ENCODE data around the gene EVPLL. TPM values are rescaled to one million over a fixed set of nuclear protein-coding genes. Genes with fewer than 3 reads are reported as not detected.
A peak's percentile ranks its signal among the peaks of the same experiment; 100 is the strongest.

The EVPLL gene
- polyA plus RNA-seq, 1 of the 3 experiments (the other 2 are of a cell fraction): not detected

GRCh38 chr17:18363101-18364049 lies 14.2 kb upstream of the EVPLL start, which contains the start of gene SHMT1:
SHMT1 (minus strand) TSS chr17:18363550; CDS start chr17:18355981, 7,569 bp downstream.
- Histone ChIP-seq H3K4me2 (peak within 1 kb of the TSS; percentile 95), H3K27ac (ENCODE audit: low read depth in 2 of 2, low read length in 1 of 2) (no peak within 1 kb of the TSS; a peak in 1 of 4 replicates), H3K36me3 (replicated peaks in 1 of 2; ENCODE audit: control insufficient read depth in 1 of 2, insufficient read depth in 2 of 2, low read length in 1 of 2) (no peaks in the 10 kb centered on the region), H3K4me1 (ENCODE audit: control insufficient read depth in 1 of 2, insufficient read depth in 2 of 2, low read depth in 1 of 2, low read length in 1 of 2) (peaks cover 4 to 8% of the 10 kb centered on the region in 2 experiments; a peak in 1 of 4 replicates), H3F3A (replicated peaks; ENCODE audit: insufficient read depth) (peaks cover 4% of the 10 kb centered on the region), H3K4me3 (ENCODE audit: low read depth in 2 of 2, low read length in 1 of 2) (peak within 1 kb of the TSS; percentile 64 to 87), H3K9me3 (no peaks in the 10 kb centered on the region), H2AFZ (ENCODE audit: low read depth) (peak within 1 kb of the TSS; percentile 91), H3K27me3 (ENCODE audit: insufficient read depth) (no peaks in the 10 kb centered on the region), H3K79me2 (ENCODE audit: insufficient read depth) (peaks cover 21% of the 10 kb centered on the region; the same call in 1 of the 2 replicates), H3K9ac (peak within 1 kb of the TSS; percentile 69), H3K9me2 (no peaks in the 10 kb centered on the region), H4K20me1 (ENCODE audit: insufficient read depth) (no peaks in the 10 kb centered on the region)
- 5% methylated on average over 24 of the region's 76 CpGs for WGBS (ENCODE audit: low lambda C conversion rate)
- peak; percentile 98 for DNase-seq
- ChIA-PET CTCF (interaction anchor here (1.5 kb wide), 1 partner anchor 43 kb away, joined by 6 read pairs; no protein-coding TSS in a partner anchor), POLR2A (interaction anchor here (0.6 to 0.7 kb wide), 2 partner anchors 26 to 53 kb away, joined by 3 read pairs; no protein-coding TSS in a partner anchor)
- TF ChIP-seq MXI1 (IDR thresholded peaks at IDR 0.05; ENCODE audit: low read depth, low read length) (peak; percentile 93), GABPA (IDR thresholded peaks at IDR 0.05; ENCODE audit: low read depth) (no peak), RFX5 (IDR thresholded peaks at IDR 0.05; ENCODE audit: low read length) (peak; percentile 89), YY1 (IDR thresholded peaks at IDR 0.05; ENCODE audit: low read depth) (no peak), POLR2AphosphoS5 (IDR thresholded peaks at IDR 0.05; ENCODE audit: low read depth, low read length) (peak; percentile 51; the same call in 1 of the 2 replicates), NFIC (IDR thresholded peaks at IDR 0.05; ENCODE audit: borderline replicate concordance) (no peak), USF2 (IDR thresholded peaks at IDR 0.05; ENCODE audit: borderline replicate concordance, low read depth, low read length) (no peak), TAF1 (IDR thresholded peaks at IDR 0.05; ENCODE audit: borderline replicate concordance, low read depth, low read length) (peak; percentile 20; the same call in 1 of the 2 replicates), ELF1 (IDR thresholded peaks at IDR 0.05) (no peak), NRF1 (IDR thresholded peaks at IDR 0.05; ENCODE audit: low read depth, low read length) (peak; percentile 76), PBX3 (IDR thresholded peaks at IDR 0.05) (no peak), SMC3 (IDR thresholded peaks at IDR 0.05; ENCODE audit: low read depth, low read length) (no peak), TCF12 (IDR thresholded peaks at IDR 0.05) (no peak), FOXM1 (IDR thresholded peaks at IDR 0.05; ENCODE audit: low read depth) (no peak), RXRA (IDR thresholded peaks at IDR 0.05; ENCODE audit: borderline replicate concordance, low read depth) (no peak), MEF2A (IDR thresholded peaks at IDR 0.05; ENCODE audit: borderline replicate concordance, low read depth) (no peak), EZH2phosphoT487 (IDR thresholded peaks at IDR 0.05; ENCODE audit: borderline replicate concordance, low read depth) (no peak), GATA2 (CRISPR knock-in tag; IDR thresholded peaks at IDR 0.05) (no peak), RAD21 (IDR thresholded peaks at IDR 0.05; ENCODE audit: low read length) (no peak), RCOR1 (IDR thresholded peaks at IDR 0.05; ENCODE audit: low read length) (no peak), FOSL2 (IDR thresholded peaks at IDR 0.05; ENCODE audit: borderline replicate concordance, low read depth) (no peak)
- TF ChIP-seq, protein P1, sequence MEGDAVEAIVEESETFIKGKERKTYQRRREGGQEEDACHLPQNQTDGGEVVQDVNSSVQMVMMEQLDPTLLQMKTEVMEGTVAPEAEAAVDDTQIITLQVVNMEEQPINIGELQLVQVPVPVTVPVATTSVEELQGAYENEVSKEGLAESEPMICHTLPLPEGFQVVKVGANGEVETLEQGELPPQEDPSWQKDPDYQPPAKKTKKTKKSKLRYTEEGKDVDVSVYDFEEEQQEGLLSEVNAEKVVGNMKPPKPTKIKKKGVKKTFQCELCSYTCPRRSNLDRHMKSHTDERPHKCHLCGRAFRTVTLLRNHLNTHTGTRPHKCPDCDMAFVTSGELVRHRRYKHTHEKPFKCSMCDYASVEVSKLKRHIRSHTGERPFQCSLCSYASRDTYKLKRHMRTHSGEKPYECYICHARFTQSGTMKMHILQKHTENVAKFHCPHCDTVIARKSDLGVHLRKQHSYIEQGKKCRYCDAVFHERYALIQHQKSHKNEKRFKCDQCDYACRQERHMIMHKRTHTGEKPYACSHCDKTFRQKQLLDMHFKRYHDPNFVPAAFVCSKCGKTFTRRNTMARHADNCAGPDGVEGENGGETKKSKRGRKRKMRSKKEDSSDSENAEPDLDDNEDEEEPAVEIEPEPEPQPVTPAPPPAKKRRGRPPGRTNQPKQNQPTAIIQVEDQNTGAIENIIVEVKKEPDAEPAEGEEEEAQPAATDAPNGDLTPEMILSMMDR (IDR thresholded peaks at IDR 0.05): no peak
- TF ChIP-seq, protein P2, sequence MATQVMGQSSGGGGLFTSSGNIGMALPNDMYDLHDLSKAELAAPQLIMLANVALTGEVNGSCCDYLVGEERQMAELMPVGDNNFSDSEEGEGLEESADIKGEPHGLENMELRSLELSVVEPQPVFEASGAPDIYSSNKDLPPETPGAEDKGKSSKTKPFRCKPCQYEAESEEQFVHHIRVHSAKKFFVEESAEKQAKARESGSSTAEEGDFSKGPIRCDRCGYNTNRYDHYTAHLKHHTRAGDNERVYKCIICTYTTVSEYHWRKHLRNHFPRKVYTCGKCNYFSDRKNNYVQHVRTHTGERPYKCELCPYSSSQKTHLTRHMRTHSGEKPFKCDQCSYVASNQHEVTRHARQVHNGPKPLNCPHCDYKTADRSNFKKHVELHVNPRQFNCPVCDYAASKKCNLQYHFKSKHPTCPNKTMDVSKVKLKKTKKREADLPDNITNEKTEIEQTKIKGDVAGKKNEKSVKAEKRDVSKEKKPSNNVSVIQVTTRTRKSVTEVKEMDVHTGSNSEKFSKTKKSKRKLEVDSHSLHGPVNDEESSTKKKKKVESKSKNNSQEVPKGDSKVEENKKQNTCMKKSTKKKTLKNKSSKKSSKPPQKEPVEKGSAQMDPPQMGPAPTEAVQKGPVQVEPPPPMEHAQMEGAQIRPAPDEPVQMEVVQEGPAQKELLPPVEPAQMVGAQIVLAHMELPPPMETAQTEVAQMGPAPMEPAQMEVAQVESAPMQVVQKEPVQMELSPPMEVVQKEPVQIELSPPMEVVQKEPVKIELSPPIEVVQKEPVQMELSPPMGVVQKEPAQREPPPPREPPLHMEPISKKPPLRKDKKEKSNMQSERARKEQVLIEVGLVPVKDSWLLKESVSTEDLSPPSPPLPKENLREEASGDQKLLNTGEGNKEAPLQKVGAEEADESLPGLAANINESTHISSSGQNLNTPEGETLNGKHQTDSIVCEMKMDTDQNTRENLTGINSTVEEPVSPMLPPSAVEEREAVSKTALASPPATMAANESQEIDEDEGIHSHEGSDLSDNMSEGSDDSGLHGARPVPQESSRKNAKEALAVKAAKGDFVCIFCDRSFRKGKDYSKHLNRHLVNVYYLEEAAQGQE (IDR thresholded peaks at IDR 0.05; ENCODE audit: low read depth, low read length): no peak
- TF ChIP-seq, protein P3, sequence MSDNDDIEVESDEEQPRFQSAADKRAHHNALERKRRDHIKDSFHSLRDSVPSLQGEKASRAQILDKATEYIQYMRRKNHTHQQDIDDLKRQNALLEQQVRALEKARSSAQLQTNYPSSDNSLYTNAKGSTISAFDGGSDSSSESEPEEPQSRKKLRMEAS (IDR thresholded peaks at IDR 0.05; ENCODE audit: low read depth): peak; percentile 84
